AG08396 (cell line): ENCODE measurements around the gene GALM.

Experiments
- DNase-seq: peaks from one replicate; pipeline ENCODE4 v3.0.0; 2012; ENCODE audit warnings: low spot score, mixed read lengths

GALM gene

DNA sequence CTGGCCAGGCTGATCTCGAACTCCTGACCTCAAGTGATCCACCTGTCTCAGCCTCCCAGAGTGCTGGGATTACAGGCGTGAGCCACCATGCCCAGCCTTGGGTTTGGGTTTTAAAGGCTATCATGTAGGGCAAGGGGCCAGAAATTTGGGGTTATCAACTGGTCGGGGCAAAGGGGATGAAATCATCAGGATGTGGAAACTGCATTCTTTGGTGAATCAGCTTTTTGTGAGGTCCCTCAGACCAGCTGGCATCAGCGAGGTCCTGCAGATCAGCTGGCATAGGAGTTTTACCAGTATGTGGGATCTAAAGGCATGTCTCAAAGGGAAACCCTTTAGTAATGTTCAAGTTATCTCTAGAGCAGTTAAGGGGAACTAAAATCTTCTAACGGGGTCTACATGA is 105.7 kb downstream of the GALM start:
- peak; percentile 29 for DNase-seq

DNA sequence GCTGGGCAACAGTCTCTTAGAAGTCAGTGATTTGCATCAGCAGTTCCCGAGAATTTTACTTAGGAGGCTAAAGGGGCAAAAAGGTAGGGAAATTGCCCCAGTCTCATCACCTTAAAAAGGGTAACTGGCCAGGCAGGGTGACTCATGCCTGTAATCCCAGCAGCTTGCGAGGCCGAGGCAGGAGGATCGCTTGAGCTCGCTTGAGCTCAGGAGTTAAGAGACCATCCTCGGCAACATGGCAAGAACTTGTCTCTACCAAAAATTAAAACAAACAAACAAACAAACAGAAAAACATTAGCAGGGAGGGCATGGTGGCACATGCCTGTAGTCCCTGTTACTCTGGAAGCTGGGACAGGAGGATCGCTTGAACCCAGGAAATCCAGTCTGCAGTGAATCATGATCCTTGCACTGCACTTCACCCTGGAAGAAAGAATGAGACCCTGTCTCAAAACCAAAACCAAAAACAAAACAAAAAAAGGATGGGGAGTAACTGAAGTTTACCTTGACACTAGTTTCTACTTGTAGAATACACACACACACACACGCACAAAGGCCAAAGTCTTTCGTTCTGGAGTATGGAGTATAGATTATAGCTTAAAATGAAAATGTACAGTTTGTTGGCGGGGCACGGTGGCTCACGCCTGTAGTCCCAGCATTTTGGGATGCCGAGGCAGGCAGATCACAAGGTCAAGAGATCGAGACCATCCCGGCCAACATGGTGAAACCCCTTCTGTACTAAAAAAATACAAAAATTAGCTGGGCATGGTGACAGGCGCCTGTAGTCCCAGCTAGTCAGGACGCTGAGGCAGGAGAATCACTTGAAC is 109.4 kb downstream of the GALM start:
- no peak for DNase-seq

DNA sequence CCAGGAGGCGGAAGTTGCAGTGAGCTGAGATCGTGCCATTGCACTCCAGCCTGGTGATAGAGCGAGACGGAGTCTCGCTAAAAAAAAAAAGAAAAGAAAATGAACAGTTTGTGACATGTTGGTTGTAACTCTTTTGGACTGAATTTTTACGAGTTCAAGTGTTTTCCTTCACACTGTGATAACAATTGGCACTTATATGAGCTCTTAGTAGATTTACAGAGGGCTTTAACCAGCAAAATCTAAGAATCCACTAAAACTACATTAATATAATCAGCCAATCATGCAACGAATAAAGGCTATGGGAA is 110.0 kb downstream of the GALM start:
- no peak for DNase-seq

DNA sequence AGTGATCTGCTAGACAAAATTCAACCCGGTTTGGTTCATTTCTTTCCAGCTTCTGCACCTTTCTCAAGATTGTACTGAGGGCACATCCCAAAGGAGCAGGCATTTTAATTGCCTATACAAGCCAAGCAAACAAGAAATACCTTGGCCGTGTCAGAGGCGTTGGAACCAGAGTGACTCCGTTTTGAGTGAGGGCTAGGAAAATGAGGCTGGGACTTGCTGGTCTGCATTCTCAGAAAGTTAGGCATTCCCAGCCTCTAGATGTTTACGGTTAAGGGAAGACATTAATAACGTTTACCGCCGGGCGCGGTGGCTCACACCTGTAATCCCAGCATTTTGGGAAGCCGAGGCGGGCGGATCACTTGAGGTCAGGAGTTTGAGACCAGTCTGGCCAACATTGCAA is 110.6 kb downstream of the GALM start:
- DNase-seq: no peak

DNA sequence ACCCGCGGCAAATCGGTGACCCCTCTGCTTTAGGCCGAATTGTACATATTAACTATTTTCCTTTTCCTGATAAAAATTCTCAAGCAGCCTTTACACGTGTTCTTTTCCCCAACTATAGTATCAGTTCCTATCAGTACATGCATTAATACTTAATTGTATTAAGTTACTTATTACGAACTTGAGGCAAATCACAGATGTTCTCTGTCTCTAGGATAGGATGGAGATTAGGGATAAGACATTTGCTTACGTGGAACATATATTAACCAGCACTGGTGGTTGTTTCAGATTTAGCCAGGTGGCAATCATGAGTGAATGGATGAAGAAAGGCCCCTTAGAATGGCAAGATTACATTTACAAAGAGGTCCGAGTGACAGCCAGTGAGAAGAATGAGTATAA is 112.8 kb downstream of the GALM start:
- DNase-seq: no peak

DNA sequence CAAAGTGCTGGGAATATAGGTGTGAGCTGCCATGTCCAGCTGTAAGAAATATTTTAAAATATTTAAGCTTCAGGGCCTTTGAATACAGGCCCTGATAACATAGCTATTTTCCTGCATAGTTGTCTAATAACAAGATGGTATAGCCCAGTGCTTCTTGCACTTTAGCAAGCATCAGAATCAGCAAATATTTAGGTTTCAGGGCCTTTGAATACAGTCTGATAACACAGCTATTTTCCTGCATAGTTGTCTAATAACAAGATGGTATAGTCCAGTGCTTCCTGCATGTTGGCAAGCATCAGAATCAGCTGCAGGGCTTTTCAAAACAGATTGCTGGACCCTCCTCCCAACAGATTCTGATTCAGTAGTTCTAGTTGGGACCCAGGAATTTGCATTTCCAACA is 117.7 kb downstream of the GALM start:
- DNase-seq: no peak
